AG04449 (cell line): ENCODE measurements around the gene GRID1.

Experiments used
- CTCF ChIA-PET: fragments of 350-600 bp; formaldehyde crosslinking; extraction: SDS; loops from one replicate; lab custom pipeline; 2021; ENCODE audit warnings: antibody characterized with exemption; lab: Yijun Ruan, JAX
- POLR2A ChIA-PET: fragments of 400-600, 350-600 bp; formaldehyde crosslinking; extraction: SDS; loops from one replicate; lab custom pipeline; 2020; ENCODE audit warnings: antibody characterized with exemption, inconsistent platforms; lab: Yijun Ruan, JAX
- DNase-seq: peaks from one replicate; pipeline ENCODE4 v3.0.0-alpha.2; 2010; ENCODE audit warnings: low read depth, low spot score
- H3K4me3 ChIP-seq: 2 replicates; pipeline ENCODE4 v1.5.1; 2011; ENCODE audit warnings: low read depth, mild to moderate bottlenecking, control low read depth, low read length
- CTCF ChIP-seq: IDR thresholded peaks from one replicate; pipeline ENCODE4 v1.5.1; 2011; ENCODE audit warnings: mild to moderate bottlenecking, moderate library complexity, low read length, control low read depth, inconsistent platforms; ENCODE audit not compliant: insufficient read depth; ENCODE audit errors: missing control alignments

Gene GRID1

GRCh38 chr10:86231796-86232560 lies 134.6 kb downstream of the GRID1 start:
- ChIA-PET POLR2A (no interaction called here), CTCF (no interaction called here)
- H3K4me3 ChIP-seq, result no peak overlapping the region
- TF ChIP-seq CTCF, result no peak
- no peak for DNase-seq

GRCh38 chr10:86230557-86231180 lies 135.9 kb downstream of the GRID1 start:
- ChIA-PET POLR2A (no interaction called here), CTCF (no interaction called here)
- no peak overlapping the region for H3K4me3 ChIP-seq
- no peak for TF ChIP-seq CTCF
- DNase-seq, result no peak

GRCh38 chr10:86229811-86230556 lies 136.6 kb downstream of the GRID1 start:
- TF ChIP-seq CTCF, result no peak
- POLR2A ChIA-PET, result no interaction called here
- H3K4me3 ChIP-seq, result no peak overlapping the region
- CTCF ChIA-PET, result no interaction called here
- DNase-seq, result no peak

GRCh38 chr10:86229376-86229775 lies 137.2 kb downstream of the GRID1 start:
- no peak for DNase-seq
- CTCF ChIA-PET, result no interaction called here
- no peak overlapping the region for H3K4me3 ChIP-seq
- POLR2A ChIA-PET, result no interaction called here
- no peak for TF ChIP-seq CTCF

GRCh38 chr10:86227501-86228258 lies 138.9 kb downstream of the GRID1 start:
- ChIA-PET POLR2A (no interaction called here), CTCF (no interaction called here)
- no peak overlapping the region for H3K4me3 ChIP-seq
- no peak for TF ChIP-seq CTCF
- DNase-seq, result no peak
